Left ventricle myocardium inferior (tissue), 1 donor: ENCODE data around the gene CORO2B. TPM values are rescaled to one million over a fixed set of nuclear protein-coding genes. Genes with fewer than 3 reads are reported as not detected.

ENCODE experiments used
- DNase-seq: peaks from one replicate; pipeline ENCODE4 v3.0.0-alpha.2; 2020
- H3K27ac ChIP-seq: fragments of 200-600 bp; replicated peaks from 2 replicates; pipeline ENCODE4 v1.8.0; 2021
- H3K27me3 ChIP-seq: fragments of 200-600 bp; 2 replicates; pipeline ENCODE4 v1.8.0; 2021; ENCODE audit warnings: low read depth
- H3K36me3 ChIP-seq: fragments of 200-600 bp; 2 replicates; pipeline ENCODE4 v1.8.0; 2021
- H3K4me1 ChIP-seq: fragments of 200-600 bp; 2 replicates; pipeline ENCODE4 v1.8.0; 2021
- H3K4me3 ChIP-seq: fragments of 200-600 bp; 2 replicates; pipeline ENCODE4 v1.8.0; 2021; ENCODE audit warnings: mild to moderate bottlenecking, moderate library complexity
- H3K9me3 ChIP-seq: fragments of 200-600 bp; replicated peaks from 2 replicates; pipeline ENCODE4 v1.8.0; 2021
- CTCF ChIP-seq: fragments of 200-600 bp; IDR thresholded peaks from 2 replicates; pipeline ENCODE4 v1.8.0; 2021; ENCODE audit warnings: antibody characterized with exemption, mild to moderate bottlenecking, borderline replicate concordance
- intact Hi-C: fragments of 100-400 bp; cut with micrococcal nuclease; formaldehyde crosslinking; loops from one replicate; pipeline ENCODE4 v1.11.0; 2022
- total RNA-seq: library from RNA; stranded (reverse); fragmentation: NEBNext Ultra II Directional; extraction: Animal tissue kit (Norgen Biotek cat#: 25700); gene quantifications from one replicate; pipeline ENCODE4 v1.2.1, GENCODE V29; 2021
- donor health status: DM: no; HTN: yes; CAD: no; lungs with severe emphysema.

CORO2B gene
- total RNA-seq, 1 donor from 2014 or later = 5.0 TPM

- Histone ChIP-seq H3K9me3 (no peaks in the 10 kb centered on the region), H3K4me3 (no peak overlapping the region), H3K27ac (peak overlapping the region; percentile 39), H3K27me3 (no peaks in the 10 kb centered on the region), H3K4me1 (peaks cover 76% of the 10 kb centered on the region), H3K36me3 (no peaks in the 10 kb centered on the region)
- no peak for DNase-seq
- no peak for TF ChIP-seq CTCF
- intact Hi-C loops = no loop called here
These were observed 53.3 kb downstream of the CORO2B start for GRCh38 chr15:68632101-68632500.

- Histone ChIP-seq H3K27ac (peak overlapping the region; percentile 71), H3K9me3 (no peaks in the 10 kb centered on the region), H3K36me3 (no peaks in the 10 kb centered on the region), H3K4me3 (no peak overlapping the region), H3K4me1 (peaks cover 89% of the 10 kb centered on the region), H3K27me3 (no peaks in the 10 kb centered on the region)
- no peak for DNase-seq
- no peak for TF ChIP-seq CTCF
- intact Hi-C loops = no loop called here
These were observed 54.7 kb downstream of the CORO2B start for GRCh38 chr15:68633231-68634121.

- no peak for DNase-seq
- Histone ChIP-seq H3K27ac (peak overlapping the region; percentile 71), H3K4me1 (peaks cover 95% of the 10 kb centered on the region), H3K9me3 (no peaks in the 10 kb centered on the region), H3K27me3 (no peaks in the 10 kb centered on the region), H3K36me3 (no peaks in the 10 kb centered on the region), H3K4me3 (no peak overlapping the region)
- no peak for TF ChIP-seq CTCF
- intact Hi-C loops = no loop called here
These were observed 55.3 kb downstream of the CORO2B start for GRCh38 chr15:68634122-68634482.

GRCh38 chr15:68634531-68634930 lies 55.7 kb downstream of the CORO2B start:
- DNase-seq = no peak
- Histone ChIP-seq H3K27me3 (no peaks in the 10 kb centered on the region), H3K4me3 (no peak overlapping the region), H3K36me3 (no peaks in the 10 kb centered on the region), H3K27ac (peak overlapping the region; percentile 71), H3K9me3 (no peaks in the 10 kb centered on the region), H3K4me1 (peaks cover 95% of the 10 kb centered on the region)
- intact Hi-C loops = no loop called here
- no peak for TF ChIP-seq CTCF

GRCh38 chr15:68635141-68635540 lies 56.3 kb downstream of the CORO2B start:
- no peak overlapping the region for H3K4me3 ChIP-seq
- no peaks in the 10 kb centered on the region for H3K9me3 ChIP-seq
- H3K36me3 ChIP-seq = no peaks in the 10 kb centered on the region
- intact Hi-C loops = no loop called here
- H3K27ac ChIP-seq = peak overlapping the region; percentile 71
- peak; percentile 50 for DNase-seq
- no peaks in the 10 kb centered on the region for H3K27me3 ChIP-seq
- H3K4me1 ChIP-seq = peaks cover 95% of the 10 kb centered on the region
- TF ChIP-seq CTCF = no peak
